ENCODE results near the gene TACC2.
"Not testable (repeated sequence)": the region's sequence is repeated elsewhere in the genome, so short reads cannot be mapped to it uniquely, and the experiment has no call there.

GRCh38 chr10:122096181-122096580, 107.2 kb downstream of the TACC2 start:
- TF ChIP-seq CTCF, POLR2A (IDR thresholded peaks at IDR 0.05): not testable (repeated sequence)
